Loucy (cell line): ENCODE measurements around the gene OPHN1.

Experiments
- EZH2phosphoT487 ChIP-seq: fragments of 200-600 bp; IDR thresholded peaks from 2 replicates; pipeline ENCODE4 v1.6.1; 2018; ENCODE audit warnings: antibody characterized with exemption, mild to moderate bottlenecking, moderate library complexity, borderline replicate concordance
- TF ChIP-seq, protein P1 (sequence below): fragments of 200-600 bp; sonication (generic); conservative IDR thresholded peaks from 2 replicates; pipeline ENCODE4 v1.5.1; 2014; ENCODE audit warnings: mild to moderate bottlenecking, antibody characterized with exemption, low read length

GRCh38 chrX:68112321-68112720 lies 321.0 kb downstream of the OPHN1 start:
- TF ChIP-seq, protein P1, sequence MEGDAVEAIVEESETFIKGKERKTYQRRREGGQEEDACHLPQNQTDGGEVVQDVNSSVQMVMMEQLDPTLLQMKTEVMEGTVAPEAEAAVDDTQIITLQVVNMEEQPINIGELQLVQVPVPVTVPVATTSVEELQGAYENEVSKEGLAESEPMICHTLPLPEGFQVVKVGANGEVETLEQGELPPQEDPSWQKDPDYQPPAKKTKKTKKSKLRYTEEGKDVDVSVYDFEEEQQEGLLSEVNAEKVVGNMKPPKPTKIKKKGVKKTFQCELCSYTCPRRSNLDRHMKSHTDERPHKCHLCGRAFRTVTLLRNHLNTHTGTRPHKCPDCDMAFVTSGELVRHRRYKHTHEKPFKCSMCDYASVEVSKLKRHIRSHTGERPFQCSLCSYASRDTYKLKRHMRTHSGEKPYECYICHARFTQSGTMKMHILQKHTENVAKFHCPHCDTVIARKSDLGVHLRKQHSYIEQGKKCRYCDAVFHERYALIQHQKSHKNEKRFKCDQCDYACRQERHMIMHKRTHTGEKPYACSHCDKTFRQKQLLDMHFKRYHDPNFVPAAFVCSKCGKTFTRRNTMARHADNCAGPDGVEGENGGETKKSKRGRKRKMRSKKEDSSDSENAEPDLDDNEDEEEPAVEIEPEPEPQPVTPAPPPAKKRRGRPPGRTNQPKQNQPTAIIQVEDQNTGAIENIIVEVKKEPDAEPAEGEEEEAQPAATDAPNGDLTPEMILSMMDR: no peak
- no peak for TF ChIP-seq EZH2phosphoT487
